Lower leg skin (tissue), 3 donors: Measurements from ENCODE around the gene NEAT1.

Source experiments
- POLR2A ChIP-seq, 2 donors: fragments of 450-650 bp; IDR thresholded peaks; one replicate each; pipeline ENCODE4 v1.6.1; 2016 to 2017; ENCODE audit warnings: antibody characterized with exemption in 2 of 2, mild to moderate bottlenecking in 1 of 2, moderate library complexity in 1 of 2
- TF ChIP-seq, protein P1 (sequence below), 3 donors: fragments of 450-650 bp; IDR thresholded peaks; one replicate each; pipeline ENCODE4 v1.5.1; 2016; ENCODE audit warnings: antibody characterized with exemption in 3 of 3, mild to moderate bottlenecking in 3 of 3, moderate library complexity in 2 of 3

DNA sequence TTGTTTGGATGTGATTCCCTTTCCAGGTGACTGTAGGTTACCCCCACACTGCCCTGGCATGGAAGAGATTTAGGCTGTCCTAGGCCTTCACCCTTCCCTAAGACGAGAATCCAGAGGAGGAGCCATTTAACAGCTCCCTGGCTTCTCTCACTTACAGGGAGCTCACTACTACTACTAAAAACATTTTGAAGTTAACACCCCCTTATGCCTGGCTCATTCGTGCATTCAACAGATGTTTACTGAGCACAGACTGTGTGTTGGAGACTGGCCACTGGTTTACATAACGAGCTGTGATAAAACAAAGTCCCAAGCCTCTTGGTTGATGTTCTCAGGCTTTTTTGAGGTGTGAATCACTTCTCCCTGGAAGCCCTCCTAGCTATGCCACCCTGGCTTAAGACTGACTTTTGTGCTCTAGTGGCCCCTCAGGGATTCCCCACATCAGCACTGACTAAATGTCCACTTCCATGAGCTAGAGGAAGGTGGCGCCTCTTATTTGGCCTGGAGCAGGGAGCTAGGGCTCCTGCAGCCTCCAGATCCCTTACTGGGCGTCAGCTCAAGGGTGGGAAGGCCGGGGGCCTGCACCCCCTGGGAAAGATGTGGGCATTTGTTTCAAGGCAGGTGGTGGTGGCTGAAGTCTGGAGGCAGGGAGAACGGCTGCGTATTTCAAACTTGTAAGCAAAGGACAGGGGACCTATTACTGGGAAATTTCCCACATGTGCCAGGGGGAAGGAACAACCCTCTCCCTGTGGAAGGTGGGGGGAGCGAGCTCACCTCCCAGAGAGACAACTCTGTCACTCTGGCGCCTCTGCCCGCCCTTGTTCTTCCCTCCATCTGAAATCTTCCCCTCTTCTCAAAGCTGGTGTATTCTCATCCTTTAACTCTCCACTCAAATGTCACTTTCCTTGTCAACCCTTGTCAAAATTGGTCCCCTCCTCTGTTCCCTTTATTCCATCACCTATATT lies 56.9 kb downstream of the NEAT1 start:
- TF ChIP-seq, protein P1, sequence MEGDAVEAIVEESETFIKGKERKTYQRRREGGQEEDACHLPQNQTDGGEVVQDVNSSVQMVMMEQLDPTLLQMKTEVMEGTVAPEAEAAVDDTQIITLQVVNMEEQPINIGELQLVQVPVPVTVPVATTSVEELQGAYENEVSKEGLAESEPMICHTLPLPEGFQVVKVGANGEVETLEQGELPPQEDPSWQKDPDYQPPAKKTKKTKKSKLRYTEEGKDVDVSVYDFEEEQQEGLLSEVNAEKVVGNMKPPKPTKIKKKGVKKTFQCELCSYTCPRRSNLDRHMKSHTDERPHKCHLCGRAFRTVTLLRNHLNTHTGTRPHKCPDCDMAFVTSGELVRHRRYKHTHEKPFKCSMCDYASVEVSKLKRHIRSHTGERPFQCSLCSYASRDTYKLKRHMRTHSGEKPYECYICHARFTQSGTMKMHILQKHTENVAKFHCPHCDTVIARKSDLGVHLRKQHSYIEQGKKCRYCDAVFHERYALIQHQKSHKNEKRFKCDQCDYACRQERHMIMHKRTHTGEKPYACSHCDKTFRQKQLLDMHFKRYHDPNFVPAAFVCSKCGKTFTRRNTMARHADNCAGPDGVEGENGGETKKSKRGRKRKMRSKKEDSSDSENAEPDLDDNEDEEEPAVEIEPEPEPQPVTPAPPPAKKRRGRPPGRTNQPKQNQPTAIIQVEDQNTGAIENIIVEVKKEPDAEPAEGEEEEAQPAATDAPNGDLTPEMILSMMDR (IDR thresholded peaks at IDR 0.05): peak in 1 of 3 donors; percentile 8
- TF ChIP-seq POLR2A (IDR thresholded peaks at IDR 0.05): no peak
